ENCODE measurements around the gene ASF1B.

Gene ASF1B

DNA sequence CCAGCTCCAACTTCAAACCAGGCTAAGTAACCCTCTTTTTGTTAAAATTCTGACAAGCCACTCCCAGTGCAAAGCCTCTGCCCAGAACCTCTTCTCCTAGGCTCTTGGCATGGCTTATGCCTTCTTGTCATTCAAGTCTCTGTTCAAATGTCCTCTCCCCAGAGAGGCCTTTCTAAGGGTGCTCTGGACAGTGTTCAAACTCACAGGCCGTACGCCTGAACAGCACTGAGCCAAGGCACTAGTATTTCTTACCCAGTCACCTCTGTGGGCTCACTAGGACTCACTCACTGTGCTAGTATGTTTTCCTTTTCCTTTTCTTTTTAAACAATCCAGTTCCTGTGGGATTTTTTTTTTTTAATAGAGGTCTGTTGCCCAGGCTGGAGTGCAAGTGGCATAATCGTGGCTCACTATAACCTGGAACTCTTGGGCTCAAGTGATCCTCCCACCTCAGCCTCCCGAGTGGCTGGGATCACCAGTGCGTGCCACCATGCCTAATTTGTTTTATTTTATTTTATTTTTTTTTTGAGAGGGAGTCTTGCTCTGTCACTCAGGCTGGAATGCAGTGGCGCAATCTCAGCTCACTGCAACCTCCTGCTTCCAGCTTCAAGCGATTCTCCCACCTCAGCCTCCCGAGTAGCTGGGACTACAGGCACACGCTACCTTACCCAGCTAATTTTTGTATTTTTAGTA lies 2.3 kb upstream of the ASF1B start:
- DNase-seq (ENCODE audit: low spot score) = no peak

DNA sequence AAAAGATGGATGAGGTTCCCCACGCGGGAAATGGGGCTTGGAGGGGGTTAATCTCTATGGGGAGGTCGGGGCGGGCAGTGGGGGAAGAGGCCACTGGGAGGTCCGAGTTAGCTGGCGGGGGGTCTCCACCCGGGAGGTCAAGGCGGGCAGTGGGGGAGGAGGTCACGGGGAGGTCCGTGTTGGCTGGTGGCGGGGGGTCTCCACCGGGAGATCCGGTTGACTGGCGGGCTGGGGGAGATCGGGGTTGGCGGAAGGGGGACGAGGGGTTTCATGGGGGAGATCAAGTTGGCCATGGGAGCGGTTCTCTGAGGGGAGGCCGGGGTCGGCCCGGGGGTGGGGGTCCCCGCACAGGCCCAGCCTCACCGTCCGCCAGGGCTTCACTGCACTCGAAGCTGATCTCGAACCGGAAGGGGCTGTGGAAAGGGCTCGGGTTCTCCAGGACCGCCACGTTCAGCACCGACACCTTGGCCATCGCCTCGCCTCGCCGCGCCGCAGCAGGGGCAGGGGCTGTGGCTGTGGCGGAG lies 342 bp downstream of the ASF1B start:
- no peak for DNase-seq (ENCODE audit: low spot score)

DNA sequence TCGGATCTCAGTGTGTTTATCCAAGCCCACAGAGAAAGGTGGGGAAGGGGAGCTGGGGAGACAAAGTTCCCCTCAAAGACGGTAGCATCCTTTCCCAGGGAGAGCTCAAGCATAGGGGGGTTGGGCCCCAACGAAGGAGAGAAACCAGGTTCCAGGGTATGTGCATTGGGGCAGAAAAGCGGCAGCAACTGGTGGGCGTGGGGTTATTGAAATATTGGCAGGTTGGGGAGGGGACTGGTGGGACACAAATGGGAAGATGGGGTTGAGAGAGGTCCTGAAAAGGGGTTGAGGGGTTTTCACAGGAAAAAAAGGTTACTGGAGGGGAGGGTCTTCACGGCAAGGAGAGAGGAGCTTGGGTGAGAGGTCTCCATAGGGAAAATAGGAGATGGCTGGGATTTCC lies 1.0 kb downstream of the ASF1B start:
- no peak for DNase-seq (ENCODE audit: low spot score)

DNA sequence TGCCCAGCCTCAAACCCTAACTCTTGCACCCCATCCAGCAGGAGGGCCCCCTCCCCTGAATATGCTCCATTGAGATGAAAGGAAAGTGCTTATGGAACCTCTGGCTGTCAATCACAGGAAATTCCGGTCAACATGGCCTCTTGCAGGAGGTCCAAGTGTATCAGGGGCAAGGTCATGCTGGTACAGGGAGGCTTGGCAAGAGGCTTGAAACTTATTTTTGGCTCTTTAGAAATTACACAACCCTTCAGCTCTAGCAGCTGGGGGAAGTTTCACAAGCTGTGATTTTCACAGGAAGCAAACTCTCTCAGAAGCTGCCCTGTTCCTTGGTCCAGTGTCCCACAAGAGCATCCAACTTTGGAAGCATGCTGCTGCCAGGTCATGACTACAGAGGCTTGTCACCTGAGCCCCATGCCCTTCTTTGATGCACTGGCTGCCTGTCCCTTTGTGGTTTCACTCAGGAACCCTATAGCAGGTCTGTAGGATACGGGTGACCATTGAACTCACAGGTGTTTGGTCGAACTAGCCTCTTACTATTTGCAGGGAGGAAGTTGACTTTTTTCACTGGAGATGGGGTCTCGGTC lies 8.4 kb downstream of the ASF1B start:
- no peak for DNase-seq (ENCODE audit: low spot score)

DNA sequence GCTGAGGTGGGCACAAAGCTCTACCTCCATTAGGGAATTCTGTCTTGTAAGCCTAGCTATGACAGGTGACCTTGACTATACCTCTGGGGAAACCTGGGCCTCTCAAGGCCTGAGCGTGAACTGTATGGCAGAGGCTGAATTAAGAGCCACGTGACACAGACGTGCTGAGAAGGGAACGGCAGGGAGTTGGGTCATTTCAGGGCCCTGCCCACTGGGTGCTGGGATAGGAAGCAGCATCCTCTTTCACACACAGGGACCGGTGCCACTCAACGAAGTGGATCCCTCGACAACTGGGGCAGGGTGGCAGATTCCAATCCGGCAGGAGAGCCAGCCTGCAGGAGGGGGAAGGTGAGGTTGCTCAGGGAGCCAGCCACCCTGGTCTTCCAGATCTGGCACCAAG lies 9.2 kb downstream of the ASF1B start:
- no peak for DNase-seq (ENCODE audit: low spot score)

DNA sequence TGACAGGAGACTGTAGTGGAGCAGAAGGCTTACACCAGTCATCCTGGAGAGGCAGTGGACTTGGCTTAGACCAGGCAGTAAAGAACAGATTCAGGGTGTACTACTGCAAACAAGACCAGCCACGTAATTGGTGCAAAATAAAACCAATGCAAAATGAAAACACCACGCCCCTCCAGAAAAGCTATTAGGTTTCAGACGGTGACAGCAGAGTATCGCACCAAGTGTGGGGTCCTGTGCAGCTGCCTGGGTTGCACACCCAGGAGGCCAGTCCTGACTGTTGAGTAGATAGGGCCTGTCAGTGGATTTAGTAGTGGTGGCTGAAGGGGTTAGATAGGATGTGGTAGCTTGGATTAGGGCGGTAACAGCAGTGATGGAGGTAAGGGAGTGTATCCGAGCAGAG lies 13.5 kb downstream of the ASF1B start:
- no peak for DNase-seq (ENCODE audit: low spot score)

DNA sequence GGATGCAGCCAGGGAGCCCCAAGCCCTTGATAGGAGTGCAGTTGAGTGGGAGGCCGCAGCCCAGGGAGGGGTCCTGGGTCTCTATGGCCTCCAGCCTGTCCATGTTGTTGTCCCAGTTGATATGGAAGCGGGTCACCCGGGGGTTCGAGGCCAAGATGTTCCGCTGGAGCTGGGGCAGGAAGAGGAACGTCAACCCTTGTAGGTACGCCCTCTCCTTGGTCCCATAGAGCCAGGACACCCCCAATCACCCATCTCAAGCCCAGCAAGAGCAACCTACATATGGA lies 15.9 kb downstream of the ASF1B start:
- no peak for DNase-seq (ENCODE audit: low spot score)

DNA sequence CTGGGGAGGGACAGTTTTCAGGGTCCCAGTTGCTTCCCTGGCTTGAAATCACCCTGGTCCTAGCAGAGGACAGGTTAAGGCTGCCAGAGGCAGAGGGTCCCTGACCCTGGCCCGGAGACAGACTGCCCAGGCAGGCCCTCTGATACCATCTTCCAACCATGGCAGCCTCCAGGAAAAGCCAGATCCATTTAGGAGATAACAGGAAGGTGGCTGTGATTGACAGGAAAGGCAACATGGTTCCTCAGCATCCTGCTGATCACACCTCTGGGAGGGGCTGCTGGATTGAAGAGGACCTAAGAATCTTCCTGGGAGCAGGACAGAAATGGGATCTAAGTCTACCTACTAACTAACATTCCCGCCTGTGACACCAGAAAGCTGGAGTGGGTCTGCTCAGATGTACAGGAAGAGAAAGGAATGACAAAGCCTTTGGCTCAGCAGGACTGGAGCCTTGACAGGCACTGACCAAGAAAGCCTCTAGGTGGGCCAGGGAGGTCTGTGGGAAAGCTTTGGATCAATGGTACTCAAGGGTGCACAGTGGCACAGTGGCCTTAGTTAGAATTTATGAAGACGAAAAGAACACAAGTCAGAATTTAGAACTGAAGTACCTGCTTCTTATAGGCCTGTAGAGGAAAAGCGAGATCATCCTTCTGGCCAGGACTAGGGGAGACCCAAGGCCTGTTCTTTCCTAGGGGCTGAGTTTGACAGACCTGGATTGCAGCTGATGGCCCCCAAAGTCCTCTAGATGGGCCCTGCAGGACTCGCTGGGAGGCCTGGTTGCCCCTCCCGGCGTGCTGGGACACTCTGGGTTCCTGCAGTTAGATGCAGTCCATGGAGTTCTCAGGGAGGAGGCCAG lies 16.5 kb downstream of the ASF1B start:
- DNase-seq (ENCODE audit: low spot score) = no peak

DNA sequence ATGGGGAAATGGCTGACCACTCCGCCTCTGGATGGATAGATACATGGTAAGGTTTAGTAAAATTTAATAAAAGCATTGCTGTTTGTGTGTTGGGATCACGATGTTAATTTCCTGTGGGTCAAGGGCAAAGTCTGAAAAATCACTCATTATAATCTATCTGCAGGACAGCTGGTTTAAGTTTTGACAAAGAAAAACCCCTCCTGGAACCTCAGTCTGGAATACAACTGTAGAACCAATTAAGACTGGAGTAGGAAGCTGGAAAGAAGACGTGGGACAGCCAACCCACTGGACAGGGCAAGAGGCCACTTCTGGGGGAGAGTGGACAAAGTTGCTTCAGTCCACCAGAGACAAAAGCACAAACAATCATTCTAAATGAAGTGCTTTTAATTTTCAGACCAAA lies 17.2 kb downstream of the ASF1B start:
- DNase-seq (ENCODE audit: low spot score) = no peak

DNA sequence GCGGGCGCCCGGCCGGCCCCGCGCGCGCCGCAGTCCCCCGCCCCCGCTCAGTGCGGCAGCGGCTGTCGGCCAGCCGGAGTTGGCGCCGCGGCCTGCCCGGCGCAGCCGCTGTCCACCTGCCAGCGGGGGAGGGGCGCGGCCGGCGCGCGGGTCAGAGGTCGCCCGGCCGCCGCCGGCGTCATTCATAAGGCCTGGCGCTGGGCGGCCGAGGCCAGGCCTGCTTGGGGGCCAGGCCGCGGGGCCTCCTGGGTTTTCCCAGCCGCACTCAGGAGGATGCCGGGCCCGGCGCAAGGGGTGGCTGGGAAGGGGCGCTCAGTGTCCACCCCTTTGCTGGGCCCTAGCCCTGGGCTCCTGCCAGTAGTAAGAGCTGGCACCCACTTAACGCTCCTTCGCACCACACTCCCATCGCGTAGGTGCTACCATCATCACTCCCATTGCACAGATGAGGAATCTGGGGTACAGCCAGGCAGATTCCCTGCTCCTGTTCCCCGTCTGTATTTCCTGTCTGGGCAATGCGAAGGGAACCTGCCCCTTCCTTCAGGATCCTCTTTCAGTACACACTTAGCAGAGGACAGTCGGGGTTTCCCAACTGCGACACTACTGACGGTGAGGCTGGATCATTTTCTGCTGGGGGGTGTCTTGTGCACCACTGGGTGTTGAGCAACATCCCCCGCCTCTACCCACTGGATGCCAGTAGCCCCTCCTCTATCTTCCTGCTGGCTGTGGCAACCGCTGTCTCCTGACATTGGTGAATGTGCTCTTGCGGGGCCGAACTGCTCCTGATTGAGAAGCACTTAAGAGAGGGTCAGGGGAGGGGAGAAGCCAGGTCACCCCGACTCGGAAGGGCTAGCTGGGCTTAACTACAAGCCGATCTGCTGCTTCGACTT lies 18.0 kb downstream of the ASF1B start:
- DNase-seq (ENCODE audit: low spot score) = no peak

DNA sequence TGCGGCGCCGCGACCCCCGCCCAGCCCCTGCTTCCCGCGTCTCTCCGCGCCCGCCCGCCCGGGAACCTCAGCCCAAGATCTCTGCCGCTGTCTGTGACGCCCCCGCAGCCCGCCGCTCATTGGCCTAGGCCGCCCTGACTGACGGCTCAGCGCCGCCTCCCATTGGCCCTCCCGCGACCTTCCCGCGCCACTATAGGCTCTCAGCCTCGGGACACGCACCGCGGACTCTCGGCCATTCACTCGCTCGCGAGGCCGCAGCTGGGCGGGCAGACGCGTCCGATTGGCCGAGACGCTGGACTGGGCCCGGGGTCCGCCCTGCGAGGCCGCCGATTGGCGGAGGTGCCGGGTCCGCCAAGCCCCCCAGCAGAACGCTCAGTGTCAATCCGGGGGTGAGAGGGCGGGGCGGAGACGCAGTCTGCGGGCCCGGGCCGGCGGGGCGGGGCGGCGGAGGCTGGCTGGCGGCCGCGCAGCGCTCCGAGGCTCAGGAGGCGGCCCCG lies 18.7 kb downstream of the ASF1B start, which contains the start of gene PRKACA:
PRKACA (minus strand) TSS at position 95 of the 497 bp plus-strand sequence. CDS start 215 bp downstream, outside the sequence.
- DNase-seq (ENCODE audit: low spot score) = peak; percentile 92

DNA sequence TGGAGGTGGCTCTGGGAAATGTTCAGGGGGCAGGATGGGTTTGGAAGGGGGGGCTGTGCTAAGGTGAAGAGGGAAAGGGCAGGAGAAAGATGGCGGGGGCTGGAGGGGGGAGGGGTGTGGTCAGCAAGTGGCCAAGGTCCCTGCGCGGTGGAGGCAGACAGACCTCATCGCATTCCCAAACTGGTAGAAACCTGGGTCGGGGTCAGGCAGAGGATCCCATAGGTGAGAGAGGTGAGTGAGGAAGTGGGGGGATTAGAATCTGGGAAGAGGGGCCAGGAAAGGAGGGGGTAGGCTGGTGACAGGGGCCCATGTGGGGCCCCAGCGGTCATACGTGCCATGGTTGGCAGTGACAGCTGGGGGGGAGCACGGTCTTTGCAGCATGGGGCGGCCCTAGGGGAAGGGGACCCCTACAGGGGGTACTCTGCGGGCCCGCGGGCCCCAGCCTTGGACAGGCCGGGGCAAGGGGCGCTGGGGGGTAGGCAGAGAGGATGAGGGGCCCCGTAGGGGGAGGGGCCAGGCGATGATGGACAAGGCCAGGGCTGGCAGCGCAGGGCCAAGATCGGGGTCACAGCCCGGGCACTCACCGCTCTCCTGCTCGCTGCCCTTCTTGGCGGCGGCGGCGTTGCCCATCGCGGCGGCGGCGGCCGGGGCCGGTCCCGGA lies 19.3 kb downstream of the ASF1B start:
- DNase-seq (ENCODE audit: low spot score) = no peak

DNA sequence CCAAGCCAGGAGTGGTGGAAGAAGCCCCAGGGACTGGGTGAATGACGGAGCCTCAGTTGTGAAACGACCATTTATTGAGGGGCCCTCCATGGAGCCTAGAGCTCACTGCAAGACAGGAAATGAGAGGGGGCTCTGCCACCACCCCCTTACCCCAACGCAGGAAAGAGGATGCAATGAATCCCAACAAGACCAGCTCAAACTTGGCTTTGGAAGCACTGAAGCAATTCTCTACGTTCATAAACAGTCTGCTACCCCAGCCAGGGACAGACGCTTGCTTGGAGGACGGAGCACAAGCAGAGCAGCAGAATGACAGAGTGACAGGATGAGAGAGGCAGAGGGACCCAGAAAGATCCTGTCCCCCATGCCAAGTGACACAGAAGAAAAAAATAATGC lies 19.9 kb downstream of the ASF1B start:
- no peak for DNase-seq (ENCODE audit: low spot score)

DNA sequence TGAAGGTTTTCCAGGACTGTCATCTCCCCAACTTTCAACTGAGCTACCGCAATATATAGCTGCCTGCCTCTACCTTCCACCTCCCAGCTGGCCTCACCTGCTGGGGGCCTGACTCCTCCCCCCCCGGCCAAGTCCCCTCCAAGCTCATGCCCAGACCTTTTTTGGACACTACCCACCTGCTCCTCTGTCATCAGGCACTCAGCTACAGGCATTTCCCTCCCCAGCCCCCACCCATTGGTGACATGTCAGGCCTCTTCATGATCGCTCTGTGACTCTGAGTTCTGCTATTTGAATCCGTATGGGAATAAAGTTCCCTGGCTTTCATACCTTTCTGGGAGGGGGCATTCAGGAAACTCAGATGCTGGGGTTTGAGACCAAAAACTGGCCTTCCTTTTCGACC lies 20.6 kb downstream of the ASF1B start:
- DNase-seq (ENCODE audit: low spot score) = no peak

DNA sequence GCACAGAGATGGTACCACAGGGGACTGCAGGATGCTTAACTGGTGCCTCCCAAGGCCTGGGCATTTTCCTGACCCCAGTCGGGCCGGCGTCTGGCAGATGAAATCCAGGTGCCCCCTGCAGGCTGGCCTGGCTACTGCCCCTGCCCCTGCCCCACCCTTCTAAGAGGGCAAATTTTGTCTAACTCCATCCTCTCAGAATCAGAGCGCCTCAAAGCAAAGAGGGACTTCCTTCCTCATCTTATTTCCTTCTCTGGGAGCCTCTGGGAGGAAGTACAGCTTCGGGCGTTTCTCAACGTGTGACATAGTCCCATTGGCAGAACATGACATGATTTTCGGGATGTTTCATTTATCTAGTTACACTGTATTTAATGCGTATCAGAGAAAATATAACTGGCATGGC lies 21.5 kb downstream of the ASF1B start:
- peak; percentile 42 for DNase-seq (ENCODE audit: low spot score)

DNA sequence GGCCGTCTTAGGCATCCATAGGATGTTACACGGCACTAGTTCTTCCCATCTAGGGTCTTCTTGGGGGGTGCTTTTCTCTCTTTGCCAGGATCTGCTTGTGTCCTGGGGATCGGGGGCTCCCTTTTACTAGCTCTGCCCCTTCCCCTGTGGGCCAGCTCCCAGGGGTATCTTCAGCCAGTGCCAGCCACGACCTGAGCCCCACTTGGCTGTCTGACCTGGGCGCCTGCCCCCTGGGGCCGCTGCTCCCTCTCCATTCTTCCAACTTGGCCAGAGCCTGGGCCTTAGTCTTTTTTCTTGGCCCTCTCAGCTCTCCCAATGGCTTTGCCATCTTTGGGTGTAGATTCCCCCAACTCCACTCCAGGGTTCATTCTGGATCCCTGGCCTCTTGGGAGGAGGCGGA lies 21.9 kb downstream of the ASF1B start:
- no peak for DNase-seq (ENCODE audit: low spot score)

DNA sequence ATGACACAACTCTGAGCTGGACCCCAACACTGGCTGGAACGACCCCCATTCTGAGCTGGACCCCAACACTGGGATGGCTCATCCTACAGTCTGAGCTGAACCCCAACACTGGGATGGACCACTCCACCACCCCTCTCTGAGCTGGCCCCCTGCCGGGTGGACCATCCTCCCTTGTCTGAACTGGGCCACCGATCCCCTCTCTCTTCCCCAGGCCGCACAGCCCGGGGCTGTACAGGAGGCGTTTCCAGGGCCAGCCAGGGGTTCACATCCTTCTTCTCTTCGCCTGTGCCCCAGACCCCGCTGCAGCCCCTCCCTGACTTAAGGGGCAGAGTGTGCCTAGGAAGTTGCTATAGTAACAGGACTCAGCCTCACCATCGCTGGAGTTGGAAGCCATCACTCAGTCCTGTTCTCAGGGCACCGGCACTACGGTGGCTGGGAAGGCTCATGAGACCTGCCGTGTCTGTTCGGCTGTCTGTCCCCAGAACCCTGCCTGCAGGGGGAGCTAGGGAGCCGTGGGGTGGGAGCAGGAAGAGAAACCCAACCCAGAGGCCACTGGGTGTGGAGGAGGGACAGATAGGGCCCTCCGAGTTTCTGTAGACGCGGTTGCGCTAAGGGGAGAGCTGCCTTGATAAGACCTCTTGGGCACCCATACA lies 22.5 kb downstream of the ASF1B start:
- no peak for DNase-seq (ENCODE audit: low spot score)

DNA sequence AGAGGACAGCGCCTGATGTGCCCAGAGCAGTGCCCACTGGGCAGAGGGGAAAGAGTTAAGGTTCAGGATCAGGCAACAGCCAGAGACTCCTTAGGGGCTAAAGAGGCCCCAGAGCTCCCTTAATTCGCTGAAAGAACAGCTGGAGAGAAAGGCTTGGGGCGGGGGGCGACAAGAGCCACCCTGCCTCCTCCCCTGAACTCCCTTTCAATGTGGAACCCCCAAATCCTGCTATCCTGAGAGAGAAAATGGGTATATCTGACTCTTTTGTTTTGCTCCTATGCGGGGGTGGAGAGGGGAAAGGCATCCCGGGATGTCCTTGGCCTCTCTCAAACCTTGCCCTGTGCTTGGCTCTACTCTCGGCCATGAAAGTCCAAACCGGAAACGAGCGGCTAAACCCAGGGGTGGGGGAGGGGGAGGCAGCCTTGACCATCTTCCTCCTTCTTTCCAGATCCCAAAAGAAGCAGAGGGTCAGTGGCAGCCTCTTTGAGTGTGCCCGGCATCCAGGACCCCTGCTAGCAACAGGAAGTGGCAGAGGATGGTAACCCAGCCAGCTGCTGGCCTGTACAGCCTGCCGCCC lies 23.5 kb downstream of the ASF1B start:
- no peak for DNase-seq (ENCODE audit: low spot score)

DNA sequence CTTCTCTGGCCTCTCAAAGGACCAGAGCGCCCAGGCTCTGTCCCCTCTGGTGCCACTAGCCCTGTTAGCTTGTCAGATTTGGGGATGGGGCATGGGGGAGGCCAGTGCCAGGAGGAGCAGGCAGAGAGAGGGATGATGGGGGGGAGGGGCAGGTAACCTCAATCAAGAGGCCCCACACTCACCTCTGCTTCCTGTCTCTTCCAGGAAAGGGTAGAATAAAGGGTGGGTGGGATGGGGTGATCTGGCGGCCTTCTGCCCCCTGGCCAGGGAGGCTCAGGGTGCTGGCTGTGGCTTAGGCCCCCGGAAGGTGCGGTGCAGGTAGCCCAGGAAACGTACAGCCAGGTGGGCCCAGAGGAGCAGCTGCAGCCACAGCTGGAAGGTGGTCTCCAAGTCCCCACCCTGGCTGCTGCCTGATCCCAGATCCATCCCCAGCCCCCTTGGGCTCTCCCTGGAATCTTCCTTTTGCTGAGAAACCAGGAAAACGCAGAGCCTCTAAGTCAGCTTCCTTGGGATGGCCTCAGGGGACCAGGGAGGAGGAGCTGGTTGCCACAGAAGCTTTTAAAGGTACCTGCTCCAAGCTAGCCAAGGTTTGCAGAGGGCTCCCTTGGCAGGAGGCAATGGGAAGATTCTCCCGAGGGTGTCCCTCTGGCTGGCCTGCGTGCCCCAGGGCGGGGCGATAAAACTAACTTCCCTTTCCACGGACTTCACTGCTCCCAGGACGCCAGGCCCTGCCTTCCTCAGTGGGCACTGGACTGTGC lies 24.2 kb downstream of the ASF1B start:
- no peak for DNase-seq (ENCODE audit: low spot score)

DNA sequence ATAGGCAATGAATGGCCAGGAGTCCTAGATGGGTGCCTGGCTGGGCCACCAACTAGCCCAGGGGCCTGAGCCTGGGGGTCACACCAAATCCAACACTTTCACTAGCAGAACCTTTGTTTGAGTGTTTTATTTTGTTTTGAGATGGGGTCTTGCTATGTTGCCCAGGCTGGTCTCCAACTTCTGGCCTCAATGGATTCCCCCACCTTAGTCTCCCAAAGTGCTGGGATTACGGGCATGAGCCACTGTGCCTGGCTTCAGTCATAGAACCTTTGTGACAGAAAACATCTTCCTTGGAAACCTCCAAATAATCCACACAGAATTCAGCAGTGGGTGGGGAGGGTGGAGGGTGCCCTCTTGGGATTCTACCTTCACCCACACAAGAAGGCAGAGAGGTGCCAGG lies 24.9 kb downstream of the ASF1B start:
- no peak for DNase-seq (ENCODE audit: low spot score)
